ENCODE measurements around the gene KIAA0232.

The KIAA0232 gene

DNA sequence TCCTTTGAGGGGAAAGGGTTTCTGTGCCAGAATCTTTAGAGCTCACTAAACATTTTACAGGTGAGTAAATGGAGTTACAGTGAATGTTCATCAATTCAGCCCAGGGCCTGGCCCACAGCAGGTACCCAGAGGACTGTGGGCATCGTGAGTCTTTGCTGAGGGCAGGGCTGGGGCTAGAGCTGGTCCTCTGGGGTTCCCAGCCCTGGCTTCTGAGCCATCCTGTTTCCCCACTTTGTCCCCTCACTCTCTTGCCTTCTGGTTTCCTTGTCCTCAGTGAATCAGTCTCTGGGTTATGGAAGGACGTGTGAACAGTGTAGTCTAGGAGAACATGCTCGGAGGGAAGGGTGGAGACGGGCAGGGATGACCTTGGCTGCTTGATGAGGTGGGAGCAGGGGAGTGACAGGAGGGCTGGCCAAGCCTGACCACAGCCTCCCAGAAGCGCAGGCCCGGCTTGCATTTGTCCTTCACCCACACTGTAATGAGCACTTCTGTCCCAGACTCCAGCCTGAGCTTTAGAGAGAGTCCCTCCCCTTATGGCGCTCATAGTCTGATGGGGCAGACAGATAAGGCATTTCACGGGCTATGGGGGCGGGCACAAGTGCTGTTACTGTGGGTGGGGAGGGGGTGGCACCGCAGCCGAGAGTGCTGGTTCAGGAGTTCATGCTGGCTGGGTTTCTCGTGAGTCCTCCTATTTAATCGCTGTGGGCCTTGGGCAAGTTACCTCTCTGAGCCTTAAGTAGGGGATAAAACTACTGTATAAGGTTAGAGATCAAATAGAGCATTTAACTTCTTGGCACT lies 144.4 kb downstream of the KIAA0232 start:
- Mint-ChIP-seq H3K27ac (peak overlapping the region; percentile 17), H3K36me3 (peaks cover 55 to 68% of the 10 kb centered on the region in 2 donors), H3K4me3 (no peak overlapping the region), H3K9me3 (no peaks in the 10 kb centered on the region), H3K4me1 (peaks cover 38 to 78% of the 10 kb centered on the region in 2 donors), H3K27me3 (no peaks in the 10 kb centered on the region)
- ATAC-seq (replicated peaks) (no peak), DNase-seq (no peak)

DNA sequence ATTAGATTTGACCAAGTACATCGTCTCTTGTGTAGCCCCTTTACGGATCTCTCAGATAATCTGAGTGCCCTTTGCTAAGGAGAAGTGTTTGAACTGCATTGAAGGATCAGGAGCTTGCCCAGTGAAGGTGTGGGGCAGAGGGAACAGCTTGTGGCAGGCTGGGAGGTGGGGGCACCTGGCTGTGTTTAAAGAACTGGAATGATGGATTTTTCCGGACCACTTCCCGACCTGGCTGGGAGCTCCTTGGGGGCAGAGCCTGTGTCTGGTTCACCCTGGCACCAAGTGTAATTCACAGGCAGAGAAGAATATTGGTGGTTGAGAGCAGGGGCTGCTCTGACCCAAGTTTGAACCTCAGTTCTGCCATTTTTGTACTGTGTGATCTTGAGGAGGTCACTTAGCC lies 145.6 kb downstream of the KIAA0232 start:
- Mint-ChIP-seq H3K9me3 (no peaks in the 10 kb centered on the region), H3K4me3 (no peak overlapping the region), H3K36me3 (peaks cover 55 to 67% of the 10 kb centered on the region in 2 donors), H3K27me3 (no peaks in the 10 kb centered on the region), H3K4me1 (peaks cover 40 to 75% of the 10 kb centered on the region in 2 donors), H3K27ac (no peak overlapping the region)
- ATAC-seq (replicated peaks) (no peak), DNase-seq (no peak)

DNA sequence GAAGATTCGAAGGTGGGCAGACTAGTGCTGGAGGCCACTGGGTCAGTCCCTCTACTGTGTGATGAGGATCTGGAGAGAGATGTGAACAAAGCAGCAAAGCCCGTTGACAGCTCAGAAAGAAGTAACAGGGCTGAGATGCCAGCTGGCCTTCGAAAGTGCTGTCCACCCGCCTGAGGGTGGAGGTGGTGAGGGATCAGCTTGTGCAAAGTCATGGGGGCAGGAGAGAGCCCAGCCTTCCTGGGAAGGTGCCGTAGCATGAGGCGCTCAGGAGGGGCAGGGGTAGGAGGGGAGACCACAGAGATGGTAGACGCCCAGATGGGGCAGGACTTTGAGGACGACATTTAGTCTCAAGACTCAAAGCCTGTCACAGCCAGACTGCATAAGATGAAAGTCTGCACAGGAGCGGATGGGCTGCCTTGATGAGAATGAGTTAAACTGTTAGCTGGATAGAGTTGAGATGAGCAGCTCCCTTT lies 146.8 kb downstream of the KIAA0232 start:
- H3K4me1 Mint-ChIP-seq, result peaks cover 48 to 78% of the 10 kb centered on the region in 2 donors
- H3K36me3 Mint-ChIP-seq, result peaks cover 59 to 68% of the 10 kb centered on the region in 2 donors
- peaks cover 5 to 7% of the 10 kb centered on the region in 2 donors for H3K9me3 Mint-ChIP-seq
- no peak for ATAC-seq (replicated peaks)
- H3K27me3 Mint-ChIP-seq, result no peaks in the 10 kb centered on the region
- DNase-seq, result no peak
- no peak overlapping the region for H3K4me3 Mint-ChIP-seq
- peak overlapping the region; percentile 9 for H3K27ac Mint-ChIP-seq

DNA sequence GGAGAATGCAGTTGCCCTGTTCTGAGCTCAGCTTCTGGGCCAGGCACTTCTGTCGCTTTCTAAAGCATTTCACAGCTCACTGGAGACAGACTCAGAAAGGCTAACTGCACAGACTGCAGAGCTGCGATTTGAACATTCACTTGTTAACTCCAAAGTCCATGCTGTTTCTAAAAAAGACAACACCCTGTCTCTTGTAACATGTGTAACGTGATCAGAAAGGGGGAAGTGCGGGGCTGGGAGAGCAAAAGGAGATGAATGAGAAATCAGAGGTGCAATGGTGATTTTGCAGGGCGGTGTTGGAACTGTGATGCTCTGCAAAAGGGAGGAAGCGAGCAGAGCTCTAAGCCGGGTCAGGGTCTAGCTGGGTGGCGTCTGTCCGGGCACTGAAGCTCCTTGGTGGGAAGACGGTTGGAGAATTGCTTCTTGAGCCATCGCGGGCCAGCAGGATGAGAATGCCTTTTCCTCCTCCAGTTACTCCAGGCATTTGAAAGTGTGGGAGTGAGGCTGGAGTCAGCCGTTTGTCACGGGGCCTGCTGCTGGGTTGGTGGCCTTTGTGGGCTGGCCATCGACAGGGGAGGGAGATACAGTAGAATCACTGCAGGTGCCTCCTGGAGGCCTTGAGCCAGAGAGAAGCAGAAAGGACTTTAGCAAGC lies 147.4 kb downstream of the KIAA0232 start:
- no peak for ATAC-seq (replicated peaks)
- H3K9me3 Mint-ChIP-seq, result peaks cover 5 to 7% of the 10 kb centered on the region in 2 donors
- H3K36me3 Mint-ChIP-seq, result peaks cover 56 to 66% of the 10 kb centered on the region in 2 donors
- H3K27me3 Mint-ChIP-seq, result no peaks in the 10 kb centered on the region
- DNase-seq, result no peak
- peaks cover 44 to 74% of the 10 kb centered on the region in 2 donors for H3K4me1 Mint-ChIP-seq
- H3K4me3 Mint-ChIP-seq, result no peak overlapping the region
- H3K27ac Mint-ChIP-seq, result peak overlapping the region; percentile 3

DNA sequence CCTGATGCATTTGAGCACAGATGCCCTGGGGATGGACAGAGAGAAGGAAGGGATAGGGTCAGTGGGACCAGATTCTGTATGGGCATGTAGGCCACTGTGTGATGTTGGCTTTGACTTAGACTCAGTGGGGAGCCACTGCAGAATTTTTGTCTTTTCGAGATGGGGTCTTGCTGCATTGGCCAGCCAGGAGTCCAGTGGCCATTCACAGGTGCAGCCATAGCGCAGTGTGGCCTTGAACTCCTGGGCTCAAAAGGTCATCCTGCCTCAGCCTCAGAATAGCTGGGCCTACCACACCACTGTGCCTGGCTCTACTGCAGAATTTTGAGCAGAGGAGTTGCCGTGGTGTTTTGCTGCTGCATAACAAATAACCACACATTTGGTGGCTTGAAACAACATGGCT lies 149.9 kb downstream of the KIAA0232 start:
- Mint-ChIP-seq H3K36me3 (peaks cover 49 to 65% of the 10 kb centered on the region in 2 donors), H3K27ac (peak overlapping the region; percentile 21), H3K4me3 (no peak overlapping the region), H3K4me1 (peaks cover 31 to 61% of the 10 kb centered on the region in 2 donors), H3K9me3 (peaks cover 8 to 10% of the 10 kb centered on the region in 2 donors), H3K27me3 (no peaks in the 10 kb centered on the region)
- DNase-seq, result no peak
- ATAC-seq (replicated peaks), result no peak

DNA sequence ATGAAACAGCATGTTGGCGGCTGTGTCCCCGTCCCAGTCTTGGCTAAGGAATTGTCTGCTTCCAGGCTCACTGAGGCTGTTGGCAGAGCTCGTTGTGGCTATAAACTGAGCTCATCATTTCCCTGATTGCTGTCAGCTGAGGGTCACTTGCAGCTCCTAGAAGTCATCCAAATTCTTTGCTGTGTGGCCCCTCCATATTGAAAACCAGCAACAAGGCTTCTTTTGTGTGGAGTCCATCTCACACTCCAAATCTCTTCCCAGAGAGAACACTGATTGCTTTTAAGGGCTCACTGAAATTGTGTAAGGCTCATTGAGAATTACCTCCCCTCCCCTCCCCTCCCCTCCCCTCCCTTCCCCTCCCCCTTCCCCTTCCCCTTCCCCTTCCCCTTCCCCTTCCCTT lies 150.4 kb downstream of the KIAA0232 start:
- no peaks in the 10 kb centered on the region for H3K27me3 Mint-ChIP-seq
- no peak overlapping the region for H3K27ac Mint-ChIP-seq
- ATAC-seq (replicated peaks) (no peak), DNase-seq (no peak)
- H3K9me3 Mint-ChIP-seq, result peaks cover 9 to 11% of the 10 kb centered on the region in 2 donors
- H3K4me1 Mint-ChIP-seq, result peaks cover 33 to 61% of the 10 kb centered on the region in 2 donors
- peaks cover 51 to 64% of the 10 kb centered on the region in 2 donors for H3K36me3 Mint-ChIP-seq
- H3K4me3 Mint-ChIP-seq, result no peak overlapping the region

Measured in stimulated activated naive B cell treated with anti-CD40 and anti-IgM and Interleukin-4, amounts not matched to agents 10 μg/mL and 1 μg/mL and 100 μg/mL, for 72 hours (primary cell).